IMR-90 (cell line): ENCODE data around the gene USP7.

Source experiments
- CEBPB ChIP-seq: IDR thresholded peaks from 2 replicates; pipeline ENCODE4 v1.6.1; 2012; ENCODE audit warnings: low read depth, low read length, improper control_type of control experiment
- MAZ ChIP-seq: IDR thresholded peaks from 2 replicates; pipeline ENCODE4 v1.6.1; 2012; ENCODE audit warnings: low read depth, mild to moderate bottlenecking, low read length, improper control_type of control experiment, moderate library complexity, borderline replicate concordance
- MXI1 ChIP-seq: IDR thresholded peaks from 2 replicates; pipeline ENCODE4 v1.6.1; 2012; ENCODE audit warnings: low read depth, mild to moderate bottlenecking, low read length, moderate library complexity, borderline replicate concordance
- POLR2A ChIP-seq: IDR thresholded peaks from 2 replicates; pipeline ENCODE4 v1.6.1; 2012; ENCODE audit warnings: mild to moderate bottlenecking, low read depth, low read length
- RAD21 ChIP-seq: IDR thresholded peaks from 2 replicates; pipeline ENCODE4 v1.6.1; 2012; ENCODE audit warnings: low read length, improper control_type of control experiment
- TF ChIP-seq, protein P1 (sequence below): conservative IDR thresholded peaks from 2 replicates; pipeline ENCODE4 v1.5.1; 2012; ENCODE audit warnings: mild to moderate bottlenecking, low read depth, low read length, improper control_type of control experiment

- TF ChIP-seq, protein P1, sequence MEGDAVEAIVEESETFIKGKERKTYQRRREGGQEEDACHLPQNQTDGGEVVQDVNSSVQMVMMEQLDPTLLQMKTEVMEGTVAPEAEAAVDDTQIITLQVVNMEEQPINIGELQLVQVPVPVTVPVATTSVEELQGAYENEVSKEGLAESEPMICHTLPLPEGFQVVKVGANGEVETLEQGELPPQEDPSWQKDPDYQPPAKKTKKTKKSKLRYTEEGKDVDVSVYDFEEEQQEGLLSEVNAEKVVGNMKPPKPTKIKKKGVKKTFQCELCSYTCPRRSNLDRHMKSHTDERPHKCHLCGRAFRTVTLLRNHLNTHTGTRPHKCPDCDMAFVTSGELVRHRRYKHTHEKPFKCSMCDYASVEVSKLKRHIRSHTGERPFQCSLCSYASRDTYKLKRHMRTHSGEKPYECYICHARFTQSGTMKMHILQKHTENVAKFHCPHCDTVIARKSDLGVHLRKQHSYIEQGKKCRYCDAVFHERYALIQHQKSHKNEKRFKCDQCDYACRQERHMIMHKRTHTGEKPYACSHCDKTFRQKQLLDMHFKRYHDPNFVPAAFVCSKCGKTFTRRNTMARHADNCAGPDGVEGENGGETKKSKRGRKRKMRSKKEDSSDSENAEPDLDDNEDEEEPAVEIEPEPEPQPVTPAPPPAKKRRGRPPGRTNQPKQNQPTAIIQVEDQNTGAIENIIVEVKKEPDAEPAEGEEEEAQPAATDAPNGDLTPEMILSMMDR = no peak
- TF ChIP-seq MXI1 (no peak), RAD21 (no peak), POLR2A (no peak), CEBPB (no peak), MAZ (no peak)
These were observed 38.3 kb upstream of the USP7 start for GRCh38 chr16:9002042-9002441.
